ENCODE measurements around the gene FBXL22.

DNA sequence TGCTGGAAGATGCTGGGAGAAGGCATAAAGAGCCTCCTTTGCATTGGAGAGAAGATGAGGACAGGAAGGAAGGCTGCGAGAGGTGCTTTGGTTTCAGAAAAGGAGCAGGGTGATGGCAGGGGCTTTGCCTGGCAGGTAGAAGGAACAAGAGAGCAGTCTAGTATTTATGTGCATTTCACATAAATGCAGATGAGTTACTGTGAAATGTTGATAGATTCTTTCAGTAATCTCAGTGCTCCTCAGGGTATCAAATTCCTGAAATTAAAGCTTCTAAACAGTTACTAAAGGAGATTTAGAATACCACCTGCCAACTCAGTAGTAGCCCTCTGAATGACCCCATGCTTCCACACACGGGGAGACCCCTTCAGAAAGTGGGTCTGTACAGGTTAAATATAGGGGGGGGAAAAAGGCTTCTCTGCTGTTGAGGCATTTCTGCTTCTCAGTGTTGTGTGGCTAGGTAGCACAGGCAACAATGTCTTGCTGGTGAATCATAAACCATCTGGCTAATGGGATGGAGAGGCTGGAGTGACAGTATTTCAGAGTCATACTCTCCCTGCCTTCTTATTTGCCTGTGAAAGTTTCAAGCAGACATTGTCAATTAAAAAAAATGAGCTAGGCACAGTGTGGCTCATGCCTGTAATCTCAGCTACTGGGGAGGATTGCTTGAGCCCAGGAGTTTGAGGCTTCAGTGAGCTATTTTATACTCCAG, 14.3 kb upstream of the FBXL22 start:
- TF ChIP-seq, protein P1, sequence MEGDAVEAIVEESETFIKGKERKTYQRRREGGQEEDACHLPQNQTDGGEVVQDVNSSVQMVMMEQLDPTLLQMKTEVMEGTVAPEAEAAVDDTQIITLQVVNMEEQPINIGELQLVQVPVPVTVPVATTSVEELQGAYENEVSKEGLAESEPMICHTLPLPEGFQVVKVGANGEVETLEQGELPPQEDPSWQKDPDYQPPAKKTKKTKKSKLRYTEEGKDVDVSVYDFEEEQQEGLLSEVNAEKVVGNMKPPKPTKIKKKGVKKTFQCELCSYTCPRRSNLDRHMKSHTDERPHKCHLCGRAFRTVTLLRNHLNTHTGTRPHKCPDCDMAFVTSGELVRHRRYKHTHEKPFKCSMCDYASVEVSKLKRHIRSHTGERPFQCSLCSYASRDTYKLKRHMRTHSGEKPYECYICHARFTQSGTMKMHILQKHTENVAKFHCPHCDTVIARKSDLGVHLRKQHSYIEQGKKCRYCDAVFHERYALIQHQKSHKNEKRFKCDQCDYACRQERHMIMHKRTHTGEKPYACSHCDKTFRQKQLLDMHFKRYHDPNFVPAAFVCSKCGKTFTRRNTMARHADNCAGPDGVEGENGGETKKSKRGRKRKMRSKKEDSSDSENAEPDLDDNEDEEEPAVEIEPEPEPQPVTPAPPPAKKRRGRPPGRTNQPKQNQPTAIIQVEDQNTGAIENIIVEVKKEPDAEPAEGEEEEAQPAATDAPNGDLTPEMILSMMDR (IDR thresholded peaks at IDR 0.05): no peak
- no peak for TF ChIP-seq POLR2AphosphoS5 (IDR thresholded peaks at IDR 0.05)

All from esophagus muscularis mucosa (tissue), 3 donors.